ENCODE results near the gene CAPZA1.

CAPZA1 gene

GRCh38 chr1:112673592-112674439 is 54.2 kb downstream of the CAPZA1 start:
- DNase-seq (ENCODE audit: low read depth in 1 of 2, low spot score in 1 of 2) = peak in 1 of 2 experiments; percentile 63
- in situ Hi-C loops (cut with HindIII; ENCODE audit: low pct_unique_long_range_greater_than_20kb, low sequenced_read_pairs) = no loop called here
- TF ChIP-seq JUND (IDR thresholded peaks at IDR 0.05; ENCODE audit: low read depth) = no peak

- peak; percentile 36 to 72 for DNase-seq (ENCODE audit: low read depth in 1 of 2, low spot score in 1 of 2)
- in situ Hi-C loops (cut with HindIII; ENCODE audit: low pct_unique_long_range_greater_than_20kb, low sequenced_read_pairs) = no loop called here
- TF ChIP-seq JUND (IDR thresholded peaks at IDR 0.05; ENCODE audit: low read depth) = 0 out of 2 replicates have a peak, but pooled peaks have one; percentile 20
These were observed 54.9 kb downstream of the CAPZA1 start, which contains the start of gene MOV10 for GRCh38 chr1:112674440-112674985. Gene MOV10 (plus strand): TSS chr1:112674659. CDS start chr1:112674913, 254 bp downstream.

GRCh38 chr1:112674986-112675727 is 55.5 kb downstream of the CAPZA1 start:
- DNase-seq (ENCODE audit: low read depth in 1 of 2, low spot score in 1 of 2) = peak in 1 of 2 experiments; percentile 15
- in situ Hi-C loops (cut with HindIII; ENCODE audit: low pct_unique_long_range_greater_than_20kb, low sequenced_read_pairs) = no loop called here
- TF ChIP-seq JUND (IDR thresholded peaks at IDR 0.05; ENCODE audit: low read depth) = no peak

- in situ Hi-C loops (cut with HindIII; ENCODE audit: low pct_unique_long_range_greater_than_20kb, low sequenced_read_pairs) = no loop called here
These were observed 56.2 kb downstream of the CAPZA1 start for GRCh38 chr1:112675728-112676381.

GRCh38 chr1:112676543-112676942 is 56.9 kb downstream of the CAPZA1 start:
- no peak for DNase-seq (ENCODE audit: low read depth in 1 of 2, low spot score in 1 of 2)
- in situ Hi-C loops (cut with HindIII; ENCODE audit: low pct_unique_long_range_greater_than_20kb, low sequenced_read_pairs) = no loop called here
- no peak for TF ChIP-seq JUND (IDR thresholded peaks at IDR 0.05; ENCODE audit: low read depth)

More at GRCh38 chr1:112675728-112676381, 56.2 kb downstream of the CAPZA1 start:
- DNase-seq (ENCODE audit: low read depth in 1 of 2, low spot score in 1 of 2) = no peak
- no peak for TF ChIP-seq JUND (IDR thresholded peaks at IDR 0.05; ENCODE audit: low read depth)

- no peak for DNase-seq (ENCODE audit: low read depth in 1 of 2, low spot score in 1 of 2)
- in situ Hi-C loops (cut with HindIII; ENCODE audit: low pct_unique_long_range_greater_than_20kb, low sequenced_read_pairs) = no loop called here
These were observed 57.9 kb downstream of the CAPZA1 start for GRCh38 chr1:112677501-112677900.

GRCh38 chr1:112678605-112679004 is 59.0 kb downstream of the CAPZA1 start:
- DNase-seq (ENCODE audit: low read depth in 1 of 2, low spot score in 1 of 2) = no peak
- TF ChIP-seq JUND (IDR thresholded peaks at IDR 0.05; ENCODE audit: low read depth) = no peak
- in situ Hi-C loops (cut with HindIII; ENCODE audit: low pct_unique_long_range_greater_than_20kb, low sequenced_read_pairs) = no loop called here

More at GRCh38 chr1:112677501-112677900, 57.9 kb downstream of the CAPZA1 start:
- TF ChIP-seq JUND (IDR thresholded peaks at IDR 0.05; ENCODE audit: low read depth) = no peak

- DNase-seq (ENCODE audit: low read depth in 1 of 2, low spot score in 1 of 2) = no peak
- in situ Hi-C loops (cut with HindIII; ENCODE audit: low pct_unique_long_range_greater_than_20kb, low sequenced_read_pairs) = no loop called here
- TF ChIP-seq JUND (IDR thresholded peaks at IDR 0.05; ENCODE audit: low read depth) = no peak
These were observed 66.3 kb downstream of the CAPZA1 start for GRCh38 chr1:112685913-112686312.

- in situ Hi-C loops (cut with HindIII; ENCODE audit: low pct_unique_long_range_greater_than_20kb, low sequenced_read_pairs) = no loop called here
- no peak for TF ChIP-seq JUND (IDR thresholded peaks at IDR 0.05; ENCODE audit: low read depth)
- DNase-seq (ENCODE audit: low read depth in 1 of 2, low spot score in 1 of 2) = no peak
These were observed 66.8 kb downstream of the CAPZA1 start for GRCh38 chr1:112686417-112686816.

GRCh38 chr1:112686835-112687234 is 67.2 kb downstream of the CAPZA1 start:
- DNase-seq (ENCODE audit: low read depth in 1 of 2, low spot score in 1 of 2) = no peak
- TF ChIP-seq JUND (IDR thresholded peaks at IDR 0.05; ENCODE audit: low read depth) = no peak
- in situ Hi-C loops (cut with HindIII; ENCODE audit: low pct_unique_long_range_greater_than_20kb, low sequenced_read_pairs) = no loop called here

- DNase-seq (ENCODE audit: low read depth in 1 of 2, low spot score in 1 of 2) = no peak
- in situ Hi-C loops (cut with HindIII; ENCODE audit: low pct_unique_long_range_greater_than_20kb, low sequenced_read_pairs) = no loop called here
- no peak for TF ChIP-seq JUND (IDR thresholded peaks at IDR 0.05; ENCODE audit: low read depth)
These were observed 67.7 kb downstream of the CAPZA1 start for GRCh38 chr1:112687361-112687760.

GRCh38 chr1:112687785-112688496 is 68.3 kb downstream of the CAPZA1 start:
- no peak for TF ChIP-seq JUND (IDR thresholded peaks at IDR 0.05; ENCODE audit: low read depth)
- in situ Hi-C loops (cut with HindIII; ENCODE audit: low pct_unique_long_range_greater_than_20kb, low sequenced_read_pairs) = no loop called here
- peak in 1 of 2 experiments; percentile 82 for DNase-seq (ENCODE audit: low read depth in 1 of 2, low spot score in 1 of 2)
